Activated CD4-positive, alpha-beta T cell treated with anti-CD3 and anti-CD28 coated beads, Interleukin-2, amount 50 U/mL, for 4 hours (primary cell): ENCODE measurements around the gene COPZ2.
"Not testable (repeated sequence)": the region's sequence is repeated elsewhere in the genome, so short reads cannot be mapped to it uniquely, and the experiment has no call there.

Experiments used
- DNase-seq, 2 experiments: peaks; one replicate each; pipeline ENCODE4 v3.0.0-alpha.2; 2020

The COPZ2 gene

GRCh38 chr17:48003417-48004151 is 34.0 kb downstream of the COPZ2 start:
- no peak for DNase-seq

DNA sequence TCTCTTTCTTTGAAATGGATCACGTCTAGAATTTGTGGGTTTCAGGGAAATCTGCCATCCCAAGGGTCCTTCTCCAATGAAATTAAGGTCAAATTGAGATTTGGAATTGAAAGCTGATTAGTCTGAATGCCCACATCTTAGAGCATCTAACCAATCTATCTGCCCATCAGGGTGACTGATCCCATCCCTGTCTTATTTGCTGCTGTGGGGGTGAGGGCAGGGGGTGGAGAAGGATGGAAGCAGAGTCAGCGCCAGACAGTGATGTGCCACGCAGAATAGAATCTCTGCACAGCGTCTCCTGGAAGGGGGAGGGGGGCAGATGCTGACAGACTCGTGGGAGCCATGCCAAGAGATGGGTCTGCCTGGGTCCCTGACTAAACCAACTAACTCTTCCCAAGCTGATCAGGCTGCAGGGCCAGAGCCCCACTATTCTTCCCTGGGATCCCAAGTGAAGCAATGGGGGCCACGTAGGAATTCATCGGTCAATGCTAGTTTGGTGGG is 34.6 kb downstream of the COPZ2 start:
- no peak for DNase-seq

DNA sequence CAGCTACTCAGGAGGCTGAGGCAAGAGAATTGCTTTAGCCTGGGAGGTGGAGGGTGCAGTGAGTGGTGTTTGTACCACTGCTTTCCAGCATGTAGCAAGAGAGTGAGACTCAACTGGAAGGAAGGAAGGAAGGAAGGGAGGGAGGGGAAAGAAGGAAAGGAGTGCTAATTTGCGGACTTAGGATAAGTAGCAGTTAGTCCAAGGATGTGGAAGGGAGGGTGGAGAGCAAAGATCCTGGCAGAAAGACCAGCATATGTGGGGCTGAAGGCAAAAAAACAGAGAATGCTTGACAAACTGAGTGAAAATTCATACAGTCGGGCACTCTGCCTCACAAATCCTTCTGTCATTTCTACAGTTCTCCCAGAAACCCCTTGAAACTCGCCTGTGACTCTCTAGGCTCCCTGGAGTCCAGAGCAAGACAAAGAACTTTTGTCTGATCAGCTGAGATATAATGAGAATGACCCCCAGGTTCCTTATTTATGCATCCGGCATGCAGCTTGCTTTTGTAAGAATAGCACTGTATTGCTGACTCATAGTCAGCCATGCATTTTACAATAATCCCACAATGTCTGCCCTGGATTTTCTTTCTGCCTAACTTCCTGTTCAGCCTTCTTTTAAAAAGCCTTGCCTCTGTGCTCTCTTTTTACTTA is 35.2 kb downstream of the COPZ2 start:
- DNase-seq = no peak

DNA sequence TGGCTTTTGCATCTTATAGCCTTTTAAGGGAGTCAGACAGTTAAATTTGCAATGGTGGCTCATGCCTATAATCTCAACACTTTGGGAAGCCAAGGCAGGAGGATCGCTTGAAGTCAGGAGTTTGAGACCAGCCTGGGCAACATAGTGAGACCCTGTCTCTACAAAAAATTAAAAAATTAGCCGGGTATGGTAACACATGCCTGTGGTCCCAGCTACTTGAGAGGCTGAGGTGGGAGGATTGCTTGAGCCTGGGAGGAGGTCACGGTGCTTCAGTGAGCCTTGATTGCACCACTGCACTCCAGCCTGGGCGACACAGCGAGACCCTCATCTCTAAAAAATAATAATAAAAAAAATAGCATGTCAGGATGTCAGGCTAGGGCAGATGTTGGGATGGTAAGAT is 35.9 kb downstream of the COPZ2 start:
- not testable (repeated sequence) for DNase-seq

- no peak for DNase-seq
Measured at GRCh38 chr17:48001197-48001596, 36.4 kb downstream of the COPZ2 start.

DNA sequence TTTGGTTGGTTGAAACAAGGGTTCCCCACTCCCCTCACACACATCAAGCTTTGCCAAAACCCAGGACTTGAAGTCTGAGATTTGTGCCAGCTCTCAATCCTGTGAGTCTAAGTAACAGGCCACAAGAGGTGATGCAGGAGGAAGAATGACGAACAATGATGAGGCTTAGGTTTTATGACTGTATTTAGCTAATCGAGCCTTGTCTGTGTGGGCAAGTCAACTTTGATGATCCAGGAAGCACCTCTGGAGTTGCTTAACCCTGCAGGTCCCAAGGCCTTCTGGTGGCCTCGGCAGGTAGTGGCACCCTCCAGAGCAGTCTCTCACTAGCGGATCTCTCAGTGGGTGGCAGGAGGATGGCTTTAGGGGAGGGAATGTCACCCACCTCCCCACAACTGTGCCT is 38.0 kb downstream of the COPZ2 start:
- no peak for DNase-seq

GRCh38 chr17:47998044-47998443 is 39.6 kb downstream of the COPZ2 start:
- DNase-seq = no peak

- DNase-seq = no peak
Measured at GRCh38 chr17:47997586-47997985, 40.0 kb downstream of the COPZ2 start.

- no peak for DNase-seq
Measured at GRCh38 chr17:47996201-47996600, 41.4 kb downstream of the COPZ2 start.

DNA sequence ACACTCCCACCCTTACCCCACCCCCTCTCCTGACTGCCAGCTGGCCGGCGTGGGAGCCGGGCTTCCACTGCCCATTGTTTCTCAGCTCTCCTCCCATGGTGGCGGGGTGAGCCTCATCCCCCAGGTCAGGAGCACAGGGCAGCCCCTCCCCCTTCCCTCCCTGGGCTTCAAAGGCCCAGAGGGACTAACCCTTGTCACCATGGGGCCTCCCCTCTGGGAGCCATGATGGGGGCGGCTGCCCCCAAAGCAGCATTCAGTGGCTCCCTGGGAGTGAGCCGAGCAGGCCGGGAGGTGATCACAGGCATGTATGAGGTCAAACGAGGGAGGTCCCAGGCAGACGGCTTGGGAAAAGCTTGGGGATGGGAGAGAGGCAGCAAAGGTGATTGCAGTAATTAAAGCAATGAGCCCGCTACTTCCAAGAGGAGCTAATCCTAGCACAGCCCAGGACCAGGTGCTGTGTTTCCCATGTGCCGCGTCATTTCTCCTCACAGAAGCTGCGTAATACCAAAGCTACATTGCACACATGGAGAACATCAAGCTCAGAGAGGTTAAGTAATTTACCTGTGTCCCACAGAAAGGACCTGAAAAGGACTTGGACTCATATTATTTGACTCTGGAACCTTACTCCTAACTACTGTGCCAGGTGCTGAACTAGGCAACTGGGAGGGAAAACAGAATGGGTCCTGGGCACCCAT is 42.2 kb downstream of the COPZ2 start:
- no peak for DNase-seq

- DNase-seq = no peak
Measured at GRCh38 chr17:47994724-47995123, 42.9 kb downstream of the COPZ2 start.

GRCh38 chr17:47993964-47994363 is 43.6 kb downstream of the COPZ2 start:
- no peak for DNase-seq

DNA sequence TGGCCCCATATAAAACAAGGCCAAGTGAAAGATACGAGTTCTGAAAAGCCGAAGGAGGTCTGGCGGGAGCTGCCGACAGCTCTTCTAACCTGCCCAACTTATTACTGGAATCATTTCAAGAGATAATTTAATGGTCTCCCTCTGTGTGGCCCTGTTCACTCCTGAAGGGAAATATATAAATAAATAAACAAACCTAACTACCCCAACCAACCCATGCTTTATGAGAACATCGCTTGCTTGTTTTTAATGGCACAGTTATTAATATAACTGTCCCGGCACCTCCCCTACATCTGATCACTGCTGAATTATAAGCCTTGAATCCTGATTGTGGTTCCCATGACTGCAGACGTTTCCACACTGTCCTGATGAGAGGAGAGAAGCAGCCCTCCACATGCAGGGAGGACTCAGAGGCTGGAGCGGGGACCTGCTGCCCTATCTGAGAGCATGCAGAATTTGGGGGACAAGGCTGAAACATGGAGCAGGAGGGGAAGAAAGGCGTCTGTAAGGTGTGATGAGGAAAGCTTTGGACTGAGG is 44.5 kb downstream of the COPZ2 start:
- no peak for DNase-seq

DNA sequence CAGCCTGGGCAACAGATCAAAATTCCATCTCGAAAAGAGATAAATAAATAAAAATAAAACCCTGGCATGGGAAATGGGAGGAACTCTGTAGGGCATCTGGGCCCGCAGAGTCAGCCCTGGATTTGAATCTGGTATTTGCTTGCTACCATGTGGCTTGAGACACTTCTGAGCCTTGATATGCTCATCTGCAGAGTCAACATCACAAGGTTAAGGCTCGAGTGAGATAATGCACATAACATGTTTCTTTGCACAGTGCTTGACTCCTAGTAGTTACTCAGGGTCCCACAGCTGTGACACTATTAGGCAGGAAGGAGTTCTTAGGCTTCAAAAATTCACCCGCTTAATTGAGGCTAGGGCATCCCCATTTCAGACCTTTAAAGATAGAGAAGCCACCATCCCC is 45.4 kb downstream of the COPZ2 start:
- DNase-seq = no peak

GRCh38 chr17:47990962-47991731 is 46.5 kb downstream of the COPZ2 start:
- DNase-seq = no peak

DNA sequence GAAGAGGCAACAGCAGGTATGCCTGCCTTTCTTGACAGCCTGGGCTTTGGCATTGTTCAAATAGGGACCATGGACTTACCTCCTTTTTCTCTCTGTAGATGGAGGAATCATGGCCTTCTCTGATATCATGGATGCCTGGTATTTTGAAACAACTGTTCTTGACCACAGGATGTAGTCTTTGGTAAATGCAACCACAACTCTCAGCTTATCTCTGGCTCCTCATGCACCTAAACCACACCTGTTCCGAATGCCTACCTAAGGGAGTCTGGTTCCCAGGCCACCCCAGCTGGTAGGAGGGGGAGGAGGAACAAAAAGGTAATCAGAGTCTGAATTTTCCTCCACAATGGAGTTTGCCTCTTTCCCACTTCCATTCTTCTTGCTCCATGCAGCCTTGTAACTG is 47.9 kb downstream of the COPZ2 start:
- no peak for DNase-seq

DNA sequence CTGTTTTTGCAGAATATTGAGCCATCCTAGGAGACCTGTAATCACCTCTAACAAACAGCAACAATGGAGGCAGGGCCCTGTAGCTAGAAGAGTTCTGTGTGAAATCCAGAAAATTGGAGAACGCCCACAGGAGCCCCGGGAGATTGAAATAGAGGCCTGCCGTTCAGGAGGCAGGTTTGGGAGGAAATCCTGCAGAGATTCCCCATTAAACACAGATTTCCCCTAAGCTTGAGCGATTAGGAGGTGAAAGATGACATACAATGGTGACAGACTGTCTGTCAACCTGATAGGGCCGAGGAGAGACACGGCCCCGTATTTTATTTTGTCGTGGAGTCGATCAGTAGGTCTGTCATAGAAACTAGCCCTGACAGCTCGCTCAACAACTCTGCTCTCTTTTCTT is 48.4 kb downstream of the COPZ2 start:
- no peak for DNase-seq

- not testable (repeated sequence) for DNase-seq
Measured at GRCh38 chr17:47988445-47988844, 49.2 kb downstream of the COPZ2 start.

GRCh38 chr17:47987240-47987835 is 50.3 kb downstream of the COPZ2 start:
- no peak for DNase-seq

DNA sequence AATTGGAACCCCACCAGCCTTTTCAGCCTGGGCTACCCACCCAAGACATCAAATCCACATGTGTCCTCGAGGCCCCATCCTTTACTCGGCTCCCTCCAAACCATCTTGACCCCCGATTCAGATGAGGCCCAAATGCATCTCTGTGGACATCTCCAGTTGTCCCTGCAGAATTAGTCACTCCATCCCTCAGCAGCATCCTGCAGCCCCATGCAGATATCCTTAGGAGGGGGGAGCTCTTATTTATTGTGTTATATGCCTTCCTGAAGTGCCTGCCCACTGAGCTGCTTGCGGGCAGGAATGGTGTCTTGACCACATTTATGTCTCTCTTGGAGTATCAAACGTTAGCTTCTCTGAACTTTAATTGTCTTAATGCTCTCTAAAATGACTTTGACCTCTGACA is 51.1 kb downstream of the COPZ2 start:
- no peak for DNase-seq

- DNase-seq = no peak
Measured at GRCh38 chr17:47983492-47984223, 53.9 kb downstream of the COPZ2 start.
